HL-60/S4 treated with retinoic acid at 250 ng/mL for 4 days and 3 days (cell line): ENCODE data around the gene DUSP2.
"Not testable (repeated sequence)": the region's sequence is repeated elsewhere in the genome, so short reads cannot be mapped to it uniquely, and the experiment has no call there.

ENCODE experiments used
- in situ Hi-C: fragments of 300-500 bp; cut with MboI; formaldehyde crosslinking; loops from 2 replicates; pipeline ENCODE4 v1.7.0; 2022; ENCODE audit warnings: low sequenced_read_pairs

The DUSP2 gene

DNA sequence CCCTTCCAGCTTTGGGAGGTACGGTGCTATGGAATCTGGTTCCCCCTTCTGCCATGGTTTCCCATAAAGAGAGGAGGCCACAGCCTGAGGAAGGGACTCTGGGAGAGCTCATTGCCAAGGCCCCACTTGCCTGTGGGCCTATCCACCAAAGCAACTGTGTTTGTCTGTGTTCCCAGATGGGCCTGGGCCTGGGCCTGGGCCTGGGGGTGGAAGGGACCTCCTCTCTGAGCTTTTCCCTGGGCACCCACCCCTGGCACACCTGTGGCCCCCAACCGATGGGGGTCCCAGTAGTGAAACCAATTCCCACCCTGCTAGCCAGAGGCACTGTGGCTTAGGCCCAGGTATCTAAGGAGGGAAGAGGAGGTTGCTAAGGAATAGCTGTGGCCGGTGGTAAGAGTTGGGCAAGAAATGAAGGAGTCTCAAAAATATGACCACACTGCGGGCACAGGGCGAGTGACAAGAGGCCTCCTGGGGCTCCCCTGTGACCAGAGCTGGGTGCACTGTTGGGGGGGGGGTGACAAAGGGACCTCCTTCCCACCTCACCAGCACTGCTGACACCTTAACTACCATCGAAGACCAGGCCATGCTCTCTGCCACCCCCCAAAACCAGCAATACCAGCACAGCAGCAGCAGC lies 4.9 kb upstream of the DUSP2 start:
- in situ Hi-C loops, result no loop called here

DNA sequence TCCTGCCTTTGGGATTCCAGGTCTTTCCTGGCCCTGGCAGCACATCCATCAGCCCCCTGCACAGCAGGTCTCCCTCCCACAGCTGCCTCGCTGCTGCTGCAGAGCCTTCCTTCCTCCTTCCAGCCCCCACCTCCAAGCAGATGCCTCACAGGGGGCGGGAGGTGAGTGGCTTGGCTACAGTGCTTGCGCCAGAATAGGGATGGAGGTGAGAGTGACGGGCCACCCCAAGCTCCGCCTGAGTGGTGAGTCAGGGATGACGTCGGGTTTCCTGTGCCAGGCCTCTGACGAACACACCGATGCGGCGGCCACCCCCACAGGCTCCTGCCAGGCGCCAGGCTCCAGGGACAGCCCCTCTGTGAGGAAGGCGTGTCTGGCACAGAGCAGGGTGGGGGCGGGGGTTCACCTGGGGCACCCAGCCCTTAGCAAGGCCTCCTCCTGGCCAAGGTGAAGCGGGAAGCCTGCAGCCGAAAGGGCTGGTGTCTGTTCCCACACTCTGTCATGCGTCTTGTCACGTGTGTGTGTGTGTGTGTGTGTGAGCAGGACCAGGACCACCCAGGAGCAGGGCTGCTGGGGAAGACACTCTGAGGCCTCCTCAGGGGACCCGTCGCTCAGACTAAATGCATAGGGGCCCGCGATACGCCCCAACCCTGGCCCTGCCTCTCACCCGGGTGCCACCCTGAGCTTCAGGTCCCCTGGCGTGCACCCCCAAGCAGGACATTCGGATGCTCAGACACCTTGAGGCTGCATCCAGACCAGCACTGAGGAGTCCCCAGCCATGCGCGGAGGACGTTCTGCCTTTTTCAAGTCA lies 3.4 kb upstream of the DUSP2 start:
- in situ Hi-C loops, result no loop called here

DNA sequence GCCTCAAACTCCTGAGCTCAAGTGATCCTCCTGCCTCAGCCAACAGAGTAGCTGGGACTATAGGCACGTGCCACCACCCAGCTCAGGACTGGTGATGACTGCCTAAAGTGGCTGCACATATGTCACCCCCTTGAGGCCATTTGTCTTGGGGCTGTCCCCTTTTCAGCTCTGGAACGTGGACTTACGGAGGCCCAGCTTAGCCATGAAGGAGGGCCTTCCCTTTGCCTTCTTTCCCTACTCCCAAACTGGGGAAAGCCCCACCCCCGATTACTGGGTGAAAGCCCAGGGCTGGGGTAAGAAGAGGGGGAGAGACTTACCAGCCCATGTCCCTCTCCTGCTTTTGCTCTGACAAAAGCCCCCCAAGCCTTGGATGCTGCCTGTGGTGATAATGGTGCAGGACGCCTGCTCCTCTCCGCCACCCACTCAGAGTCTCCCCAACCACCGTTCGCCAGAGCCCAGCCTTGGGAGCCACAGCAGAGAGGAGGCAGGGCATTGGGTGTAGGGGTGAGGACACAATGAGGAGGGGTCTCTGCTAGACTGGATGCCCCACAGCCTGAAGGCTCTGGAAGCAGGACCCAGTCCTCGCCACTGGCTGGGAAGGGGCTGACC lies 2.5 kb upstream of the DUSP2 start:
- in situ Hi-C loops, result no loop called here

DNA sequence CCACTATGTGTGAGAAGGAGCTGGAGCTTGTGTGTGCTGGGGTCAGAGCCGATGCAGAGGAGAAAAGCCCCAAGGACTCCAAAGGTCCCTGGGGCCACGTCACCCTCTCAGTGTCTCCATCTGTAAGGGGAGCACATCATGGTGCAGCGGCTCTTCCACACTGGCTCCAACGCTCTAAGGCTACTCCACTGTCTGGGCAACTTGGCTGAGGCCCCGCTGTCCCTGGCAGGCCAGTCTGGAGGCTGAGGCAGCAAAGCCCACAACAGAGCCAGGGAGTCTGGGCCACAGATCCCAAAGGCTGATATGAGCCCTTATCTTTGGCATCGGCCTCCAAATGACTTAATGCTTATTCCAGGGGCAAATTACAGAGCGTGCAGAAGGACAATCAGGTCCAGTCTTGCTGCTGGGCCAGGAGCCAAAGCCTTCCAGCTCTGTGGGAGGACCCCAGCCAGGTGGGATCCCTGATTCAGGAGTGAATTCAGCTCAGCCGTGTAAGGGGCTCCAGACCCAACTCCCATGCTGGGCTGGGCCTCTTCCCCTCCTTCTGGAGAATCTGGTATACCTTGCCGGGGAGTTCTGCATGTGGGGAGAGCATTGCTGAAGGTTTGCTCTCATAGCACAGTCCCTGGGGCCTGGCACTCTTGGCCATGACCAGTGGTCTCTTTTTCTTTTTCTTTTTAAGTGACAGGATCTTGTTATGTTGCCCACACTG lies 1.8 kb upstream of the DUSP2 start:
- in situ Hi-C loops, result no loop called here

DNA sequence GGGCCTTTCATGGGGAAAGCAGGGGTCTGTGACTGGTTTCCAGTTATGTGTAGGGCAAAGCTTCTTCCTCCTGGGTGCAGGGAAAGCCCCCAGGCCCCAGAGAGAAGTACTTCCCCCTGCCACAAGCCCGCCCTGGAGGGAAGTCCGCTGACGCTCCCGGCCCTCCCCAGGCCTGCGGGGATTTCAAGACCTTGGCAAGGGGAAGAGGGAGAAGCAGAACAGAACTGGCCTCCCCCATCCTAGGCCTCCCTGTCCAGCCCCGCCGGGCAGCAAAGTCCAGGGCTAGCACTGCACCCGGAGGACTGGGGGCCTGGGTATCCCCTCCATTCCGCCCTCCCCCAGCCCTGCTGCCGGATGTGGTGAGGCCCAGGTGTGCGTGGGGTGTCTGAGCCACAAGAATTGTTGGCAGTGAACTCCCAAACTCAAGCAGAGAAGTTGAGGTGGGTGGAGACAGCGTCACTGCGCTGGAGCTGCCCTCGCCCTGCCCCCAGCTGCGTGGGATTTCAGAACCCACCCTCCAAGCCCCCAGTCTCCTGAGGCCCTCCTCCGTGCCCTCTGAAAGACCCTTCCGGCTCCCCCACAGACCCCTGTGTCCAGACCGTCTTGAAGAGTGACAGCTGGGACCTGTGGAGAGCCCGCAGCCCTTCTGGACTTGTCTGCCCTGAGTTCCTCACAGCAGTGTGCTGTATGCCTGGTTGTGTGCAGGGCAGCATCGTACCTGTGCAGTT lies 1.1 kb upstream of the DUSP2 start:
- in situ Hi-C loops, result no loop called here

DNA sequence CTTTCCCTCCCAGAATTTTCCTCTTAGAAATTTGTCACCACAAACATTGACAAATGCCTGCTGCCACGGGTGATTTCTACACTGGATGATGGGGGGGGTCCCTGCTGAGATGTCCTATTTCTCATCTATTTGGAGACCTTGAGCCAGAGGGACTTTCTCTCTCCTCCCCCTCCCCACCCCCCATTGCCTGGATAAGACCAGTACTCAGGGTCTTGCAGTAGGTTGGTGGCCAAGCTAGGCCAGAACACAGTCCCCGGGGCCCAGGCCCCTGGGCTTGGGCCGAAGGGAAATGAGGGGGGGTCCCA lies 560 bp upstream of the DUSP2 start:
- in situ Hi-C loops, result no loop called here

DNA sequence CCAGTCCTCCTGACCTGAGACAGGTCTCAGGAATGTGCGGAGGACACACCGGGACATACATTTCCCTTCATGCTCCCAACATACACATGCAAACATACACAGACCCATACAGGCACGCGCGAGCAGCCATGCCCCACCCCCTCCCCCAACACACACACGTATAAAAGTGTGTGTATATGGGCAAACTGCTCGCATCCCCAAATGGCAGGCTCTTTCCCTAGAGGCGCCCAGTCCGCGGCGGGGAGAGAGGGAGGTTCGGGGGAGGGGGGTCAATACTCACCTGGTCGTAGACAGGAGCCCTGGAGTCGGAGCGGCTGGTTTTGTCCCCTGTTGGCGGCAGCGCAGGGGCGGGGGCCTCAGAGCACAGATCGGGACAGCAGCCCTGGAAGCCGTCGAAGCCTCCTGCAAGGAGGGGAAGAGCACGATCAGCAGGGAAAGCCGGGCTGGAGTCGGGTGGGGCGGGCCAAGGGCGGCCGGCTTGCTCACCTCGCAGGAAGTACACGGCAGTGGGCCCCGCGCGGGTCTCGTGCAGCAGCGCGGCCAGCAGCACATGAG lies 682 bp downstream of the DUSP2 start:
- in situ Hi-C loops, result no loop called here

DNA sequence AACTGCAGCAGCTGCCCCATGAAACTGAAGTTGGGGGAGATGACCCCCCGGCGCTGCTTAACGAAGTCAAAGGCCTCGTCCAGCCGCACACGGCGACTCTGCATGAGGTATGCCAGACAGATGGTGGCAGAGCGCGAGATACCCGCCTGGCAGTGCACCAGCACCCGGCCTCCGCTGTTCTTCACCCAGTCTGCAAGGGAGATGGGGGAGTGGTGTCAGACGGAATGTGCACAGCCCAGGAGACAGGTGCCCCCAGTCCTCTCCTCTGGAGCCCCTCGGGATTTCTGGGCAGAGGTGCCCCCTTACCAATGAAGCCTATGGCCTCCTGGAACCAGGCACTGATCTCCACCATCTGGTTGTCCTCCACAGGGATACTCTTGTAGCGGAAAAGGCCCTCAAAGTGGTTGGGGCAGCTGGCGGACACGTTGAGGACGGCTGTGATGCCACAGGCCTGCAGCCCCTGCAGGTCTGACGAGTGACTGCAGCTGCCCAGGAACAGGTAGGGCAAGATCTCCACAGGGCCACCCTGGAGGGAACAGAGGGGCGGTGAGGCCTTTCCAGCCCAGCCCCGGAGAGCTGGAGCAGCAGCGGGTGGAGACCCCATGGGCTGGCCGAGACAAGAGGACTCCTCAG lies 1.3 kb downstream of the DUSP2 start:
- in situ Hi-C loops, result no loop called here

DNA sequence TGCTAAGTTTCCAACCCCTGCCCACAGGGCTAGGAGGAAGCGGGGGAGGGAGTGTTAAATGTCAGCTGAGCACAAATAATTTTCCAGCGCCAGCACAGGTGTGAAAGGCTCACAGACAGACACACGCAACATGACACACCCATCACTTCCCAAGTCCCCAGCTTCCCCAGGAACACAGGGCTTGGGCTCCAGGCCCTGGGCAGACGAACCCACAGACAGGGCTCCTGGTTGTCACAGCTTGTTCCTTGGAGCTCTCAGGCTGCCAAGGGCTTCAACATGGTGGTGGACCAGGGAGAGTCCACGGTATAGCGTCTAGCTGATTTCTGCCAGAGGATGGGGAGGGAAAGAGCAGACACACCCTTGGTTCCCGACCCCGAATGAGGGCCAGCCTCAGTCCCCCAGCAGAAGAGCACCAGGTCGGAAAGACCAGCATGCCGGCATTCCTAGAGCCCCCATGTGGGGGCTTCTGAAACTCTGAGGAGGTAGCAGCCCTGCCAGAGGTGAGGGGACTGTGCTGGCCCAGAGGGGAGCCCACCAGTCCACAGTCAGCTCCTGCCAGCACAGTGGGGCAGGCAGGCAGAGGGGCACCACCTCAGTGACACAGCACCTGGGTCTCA lies 1.9 kb downstream of the DUSP2 start:
- in situ Hi-C loops, result no loop called here

DNA sequence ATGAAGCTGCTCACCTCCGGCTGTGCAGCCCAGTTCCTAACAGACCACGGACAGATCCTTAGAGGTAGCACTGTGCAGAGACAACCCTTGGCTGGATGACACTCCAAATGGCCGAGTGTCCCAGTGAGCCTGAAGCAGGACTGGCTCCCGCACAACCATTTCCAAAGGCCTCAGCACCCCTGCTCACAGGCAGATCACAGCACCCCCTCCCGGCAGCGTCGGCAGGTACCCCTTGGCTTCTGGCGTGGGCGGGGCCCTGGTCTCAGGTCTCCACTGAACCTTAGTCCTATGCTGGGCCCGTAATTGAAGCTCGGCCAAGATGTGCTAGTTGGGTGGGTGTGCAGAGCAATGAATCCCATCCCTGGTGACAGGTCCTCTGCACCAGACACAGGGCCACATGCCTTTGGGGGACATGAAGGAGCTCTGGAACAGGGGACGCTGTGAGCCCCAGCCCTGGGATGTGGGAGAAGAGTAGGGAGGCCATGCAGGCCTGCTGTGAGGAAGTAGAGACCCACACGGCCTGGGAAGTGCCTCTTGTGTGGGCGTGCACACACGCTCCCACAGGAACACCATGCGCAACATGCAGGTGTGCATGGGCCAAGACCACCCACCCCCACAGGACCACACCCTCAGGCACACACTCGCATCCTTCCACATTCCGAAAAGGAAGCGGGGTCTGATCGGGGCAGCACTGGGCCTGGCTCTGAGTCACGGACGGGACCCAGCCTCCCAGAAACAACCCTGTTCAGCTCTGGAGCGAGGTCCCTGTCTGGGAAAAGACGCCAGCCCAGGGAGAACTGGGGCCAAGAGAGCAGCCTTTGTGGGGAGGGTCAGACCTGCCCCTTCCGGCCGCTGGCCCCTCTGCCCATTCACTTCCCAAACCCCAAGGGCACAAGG lies 2.8 kb downstream of the DUSP2 start:
- in situ Hi-C loops, result no loop called here

DNA sequence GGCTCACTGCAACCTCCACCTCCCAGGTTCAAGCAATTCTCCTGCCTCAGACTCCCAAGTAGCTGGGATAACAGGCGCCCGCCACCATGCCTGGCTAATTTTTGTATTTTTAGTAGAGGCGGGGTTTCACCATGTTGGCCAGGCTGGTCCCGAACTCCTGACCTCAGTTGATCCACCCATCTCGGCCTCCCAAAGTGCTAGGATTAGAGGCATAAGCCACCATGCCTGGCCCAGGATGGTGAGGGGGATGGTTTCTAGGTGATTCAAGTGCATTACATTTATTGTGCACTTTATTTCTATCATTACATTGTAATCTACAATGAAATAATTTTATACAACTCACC lies 3.6 kb downstream of the DUSP2 start:
- in situ Hi-C loops, result not testable (repeated sequence)

DNA sequence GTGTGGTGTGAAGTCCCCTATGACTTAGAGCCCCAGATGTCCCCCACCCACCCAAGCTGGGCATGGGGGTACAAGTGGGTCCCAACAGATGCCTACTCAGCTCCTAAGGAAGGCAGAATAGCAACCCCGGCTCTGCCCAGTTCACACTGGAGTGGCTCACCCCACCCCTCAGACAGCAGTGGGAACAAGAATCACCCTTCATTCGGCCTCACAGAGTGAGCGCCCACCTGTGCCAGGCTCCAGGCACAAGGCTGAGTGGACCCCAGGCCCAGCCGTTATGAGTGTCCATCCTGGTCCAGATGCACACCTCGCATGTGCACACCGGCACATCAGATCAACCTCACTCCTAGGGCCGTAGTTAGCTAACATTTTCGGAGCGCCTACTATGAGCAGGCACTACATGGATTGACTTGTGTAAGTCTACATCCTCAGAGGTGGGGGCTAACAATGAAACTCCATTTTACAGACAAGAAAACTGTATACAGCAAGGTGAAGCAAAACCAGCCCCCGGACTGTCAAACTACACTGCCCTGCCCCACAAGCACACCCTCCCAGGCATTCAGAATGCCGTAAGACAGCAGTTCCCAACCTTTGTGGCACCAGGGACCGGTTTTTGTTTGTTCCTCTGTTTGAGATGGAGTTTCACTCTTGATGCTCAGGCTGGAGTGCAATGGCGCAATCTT lies 4.2 kb downstream of the DUSP2 start:
- in situ Hi-C loops, result no loop called here

DNA sequence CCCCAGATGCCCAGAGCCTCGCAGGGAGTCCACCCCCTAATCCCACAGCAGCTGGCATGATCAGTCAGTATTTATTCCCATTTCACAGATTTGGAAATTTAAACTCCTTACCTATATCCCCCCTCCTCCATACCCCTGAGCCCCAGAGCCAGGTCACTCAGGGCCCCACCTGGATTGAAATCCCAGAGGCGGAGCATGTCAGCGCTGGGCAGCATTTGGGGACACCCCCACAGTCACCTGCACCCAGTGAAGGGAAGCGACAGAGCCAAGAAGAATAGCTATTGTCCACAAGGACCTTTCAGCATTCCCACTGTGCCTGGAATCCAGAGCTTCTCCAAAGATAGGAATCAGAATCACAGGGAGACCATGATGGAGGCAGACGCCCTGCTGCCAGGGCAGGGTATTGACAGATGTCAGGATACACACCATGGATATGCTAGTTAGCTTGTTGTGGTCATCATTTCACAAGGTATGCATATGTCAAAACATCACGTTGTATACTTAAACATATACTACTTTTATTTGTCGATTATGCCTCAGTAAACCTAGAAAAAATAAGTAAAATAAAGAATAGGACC lies 6.0 kb downstream of the DUSP2 start:
- in situ Hi-C loops, result no loop called here

DNA sequence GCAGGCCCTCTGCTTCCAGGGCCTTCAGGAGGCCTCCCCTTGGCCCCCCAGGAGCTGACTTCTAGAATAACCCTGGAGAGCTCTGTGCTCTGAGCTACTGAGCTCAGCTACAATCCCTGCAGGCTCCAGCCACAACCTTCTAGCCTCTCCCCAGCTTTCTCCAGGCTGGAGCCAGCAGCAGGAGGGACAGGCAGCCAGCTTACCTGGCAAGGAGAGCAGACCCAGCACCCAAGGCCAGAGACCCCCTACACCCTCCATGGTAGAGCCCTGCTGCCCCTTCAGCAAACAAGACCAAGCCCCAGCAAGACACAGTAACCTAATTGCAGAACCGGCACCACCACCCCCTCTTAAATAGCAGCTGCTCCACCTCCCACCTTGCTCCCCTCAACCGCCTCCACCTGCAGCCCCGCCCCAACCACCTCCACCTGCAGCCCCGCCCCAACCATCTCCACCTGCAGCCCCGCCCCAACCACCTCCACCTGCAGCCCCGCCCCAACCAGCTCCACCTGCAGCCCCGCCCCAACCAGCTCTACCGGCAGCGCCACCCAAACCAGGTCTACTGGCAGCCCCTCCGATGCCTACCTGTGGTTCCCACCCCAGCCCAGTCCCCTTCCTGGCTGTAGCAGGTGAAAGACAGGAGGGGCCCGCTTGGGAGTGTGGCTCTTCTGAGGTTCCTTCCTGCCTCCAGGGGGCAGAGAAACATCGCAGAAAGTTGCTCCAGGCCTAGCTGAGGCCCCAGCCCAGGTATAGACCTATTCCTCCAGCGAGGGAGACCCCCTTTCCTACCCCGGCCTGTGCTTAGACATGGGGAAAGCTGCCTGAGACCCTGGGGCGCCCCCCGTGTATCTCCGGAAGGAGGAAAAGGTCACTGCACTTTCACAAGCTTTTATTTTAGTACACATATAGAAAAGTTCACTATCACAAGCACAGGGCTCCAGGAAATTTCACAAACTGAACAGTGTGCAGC lies 6.8 kb downstream of the DUSP2 start, which contains the start of gene ASTL:
TSS of gene ASTL (minus strand) at position 324 of the 967 bp plus-strand sequence. CDS start at position 258, 66 bp downstream.
- in situ Hi-C loops, result no loop called here

DNA sequence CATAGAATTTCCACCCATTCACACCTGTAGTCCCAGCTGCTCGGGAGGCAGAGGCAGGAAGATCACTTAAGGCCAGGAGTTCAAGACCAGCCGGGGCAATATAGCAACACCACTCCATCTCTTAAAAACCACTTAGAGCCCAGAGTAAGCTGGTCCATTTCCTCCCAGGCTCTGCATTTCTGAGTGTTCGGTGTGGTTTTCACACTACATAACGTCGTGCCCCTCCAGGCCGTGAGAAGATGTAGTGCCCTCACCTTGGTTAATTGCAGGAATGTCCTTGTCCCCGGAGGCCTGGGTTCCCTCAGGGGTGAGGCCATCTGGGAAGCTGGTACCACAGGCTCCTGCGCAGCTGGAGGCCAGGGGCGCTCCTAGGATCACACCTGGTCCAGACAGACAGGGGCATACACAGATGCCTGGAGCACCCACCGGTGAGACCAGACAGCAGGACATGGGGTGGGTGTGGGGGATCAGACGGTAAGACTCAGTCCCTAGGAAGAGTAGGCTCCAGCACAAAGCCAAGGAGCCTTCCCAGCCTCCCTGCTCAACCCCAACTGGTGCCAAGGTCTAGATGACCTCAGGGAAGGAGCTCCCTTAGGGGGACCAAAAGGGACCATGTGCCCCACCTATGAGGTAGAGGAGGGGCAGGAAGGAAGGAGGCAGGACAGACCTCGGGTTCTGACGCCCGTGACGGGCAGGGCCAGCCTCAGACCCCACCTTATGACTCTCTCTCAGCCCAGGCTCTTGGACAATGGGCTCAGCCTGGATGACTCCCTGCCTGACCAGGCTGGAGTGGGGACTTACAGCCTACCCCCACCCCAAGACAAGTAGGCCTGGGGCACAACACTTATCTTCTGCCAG lies 7.7 kb downstream of the DUSP2 start:
- in situ Hi-C loops, result no loop called here
